HepG2 (cell line): ENCODE results near the gene ZNF669. TPM values are rescaled to one million over a fixed set of nuclear protein-coding genes. Genes with fewer than 3 reads are reported as not detected.
A peak's percentile ranks its signal among the peaks of the same experiment; 100 is the strongest.

Experiments used
- DNMT3B ChIP-seq: conservative IDR thresholded peaks from 2 replicates; pipeline ENCODE4 v1.6.1; 2016; ENCODE audit warnings: missing biosample characterization, control low read depth
- EEA1 ChIP-seq: sonication (generic); formaldehyde crosslinking; IDR thresholded peaks from 2 replicates; pipeline ENCODE4 v1.5.1; 2020; ENCODE audit warnings: mild to moderate bottlenecking, missing genetic modification reagents, borderline replicate concordance
- ERF ChIP-seq: IDR thresholded peaks from 2 replicates; pipeline ENCODE4 v1.6.1; 2018; ENCODE audit warnings: missing biosample characterization, missing genetic modification reagents
- ESRRA ChIP-seq: sonication (generic); formaldehyde crosslinking; IDR thresholded peaks from 2 replicates; pipeline ENCODE4 v1.5.1; 2020; ENCODE audit warnings: mild to moderate bottlenecking, low read depth, missing genetic modification reagents
- FOXK2 ChIP-seq: fragments of 450-650 bp; IDR thresholded peaks from 2 replicates; pipeline ENCODE4 v1.6.1; 2016
- HNF1A ChIP-seq, 2 experiments: sonication (generic) in 1 of 2; formaldehyde crosslinking in 1 of 2; IDR thresholded peaks; 2 replicates each; pipeline versions ENCODE4 v1.4.0 to v1.6.1; 2016 to 2020; ENCODE audit warnings: borderline replicate concordance in 1 of 2, low read depth in 1 of 2, mild to moderate bottlenecking in 1 of 2, missing genetic modification reagents in 1 of 2
- HNRNPL ChIP-seq: fragments of 200-400 bp; formaldehyde crosslinking; IDR thresholded peaks from 2 replicates; pipeline ENCODE4 v1.6.1; 2017; ENCODE audit warnings: mild to moderate bottlenecking, low read depth, low read length
- IRX3 ChIP-seq: sonication (generic); formaldehyde crosslinking; IDR thresholded peaks from 2 replicates; pipeline ENCODE4 v1.8.1; 2023; ENCODE audit warnings: mild to moderate bottlenecking, low read depth, missing genetic modification reagents, borderline replicate concordance
- KAT7 ChIP-seq: IDR thresholded peaks from 2 replicates; pipeline ENCODE4 v1.6.1; 2018; ENCODE audit warnings: borderline replicate concordance, missing compliant biosample characterization
- MAFG ChIP-seq: sonication (generic); formaldehyde crosslinking; IDR thresholded peaks from 2 replicates; pipeline ENCODE4 v1.5.1; 2020; ENCODE audit warnings: mild to moderate bottlenecking, missing genetic modification reagents
- MTF1 ChIP-seq: sonication (generic); formaldehyde crosslinking; IDR thresholded peaks from 2 replicates; pipeline ENCODE4 v1.5.0; 2020; ENCODE audit warnings: missing genetic modification reagents
- MTF2 ChIP-seq: sonication (generic); formaldehyde crosslinking; IDR thresholded peaks from 2 replicates; pipeline ENCODE4 v1.5.0; 2020; ENCODE audit warnings: missing genetic modification reagents, borderline replicate concordance
- MYC ChIP-seq: sonication (generic); formaldehyde crosslinking; IDR thresholded peaks from 2 replicates; pipeline ENCODE4 v1.9.0; 2021; ENCODE audit warnings: missing genetic modification reagents, borderline replicate concordance
- SAP130 ChIP-seq: IDR thresholded peaks from 2 replicates; pipeline ENCODE4 v1.6.1; 2016; ENCODE audit warnings: low read depth
- STAG1 ChIP-seq: sonication (generic); formaldehyde crosslinking; IDR thresholded peaks from 2 replicates; pipeline ENCODE4 v1.4.0; 2020; ENCODE audit warnings: missing genetic modification reagents
- TAF1 ChIP-seq: sonication (generic); formaldehyde crosslinking; IDR thresholded peaks from 2 replicates; pipeline ENCODE4 v1.4.0; 2020; ENCODE audit warnings: missing genetic modification reagents
- TEAD2 ChIP-seq: sonication (generic); formaldehyde crosslinking; IDR thresholded peaks from 2 replicates; pipeline ENCODE4 v1.9.0; 2021; ENCODE audit warnings: missing genetic modification reagents
- ZNF451 ChIP-seq: sonication (generic); formaldehyde crosslinking; IDR thresholded peaks from 2 replicates; pipeline ENCODE4 v1.5.0; 2020; ENCODE audit warnings: mild to moderate bottlenecking, missing genetic modification reagents
- ZNF543 ChIP-seq: sonication (generic); formaldehyde crosslinking; IDR thresholded peaks from 2 replicates; pipeline ENCODE4 v1.4.0; 2020; ENCODE audit warnings: mild to moderate bottlenecking, missing genetic modification reagents
- ZNF558 ChIP-seq: sonication (generic); formaldehyde crosslinking; IDR thresholded peaks from 2 replicates; pipeline ENCODE4 v1.9.0; 2022; ENCODE audit warnings: mild to moderate bottlenecking, missing genetic modification reagents, borderline replicate concordance
- ZNF747 ChIP-seq: sonication (generic); formaldehyde crosslinking; IDR thresholded peaks from 2 replicates; pipeline ENCODE4 v1.8.1; 2023; ENCODE audit warnings: missing genetic modification reagents, mild to moderate bottlenecking, borderline replicate concordance
- ZSCAN22 ChIP-seq: sonication (generic); formaldehyde crosslinking; IDR thresholded peaks from 2 replicates; pipeline ENCODE4 v1.4.0; 2020; ENCODE audit warnings: mild to moderate bottlenecking, missing genetic modification reagents
- polyA plus RNA-seq, 8 experiments: library from polyadenylated mRNA; depleted of rRNA in 3 of 8; stranded (reverse) in 7 of 8; unstranded in 1 of 8; fragments of >200 nt; fragmentation: Illumina TruSeq in 4 of 8; extraction: Trizol in 4 of 8; gene quantifications; 2 replicates each; pipeline versions ENCODE4 v1.2.1 to v1.2.3, GENCODE V29; 2011 to 2016; ENCODE audit warnings: low read depth in 4 of 8, missing spikeins in 1 of 8, mixed read lengths in 1 of 8; ENCODE audit not compliant: insufficient read depth in 1 of 8
- total RNA-seq, 5 experiments: library from RNA; depleted of rRNA; stranded (reverse); fragments of >200 nt; fragmentation: Illumina TruSeq; extraction: Trizol; gene quantifications; 2 replicates each; pipeline ENCODE4 v1.2.3, GENCODE V29; 2016; ENCODE audit warnings: low read depth in 1 of 5
- TF ChIP-seq, protein P1 (sequence below): sonication (generic); formaldehyde crosslinking; IDR thresholded peaks from 2 replicates; pipeline ENCODE4 v1.5.0; 2020; ENCODE audit warnings: mild to moderate bottlenecking, low read depth, missing genetic modification reagents, borderline replicate concordance
- TF ChIP-seq, protein P2 (sequence below): sonication (generic); formaldehyde crosslinking; IDR thresholded peaks from 2 replicates; pipeline ENCODE4 v1.5.0; 2020; ENCODE audit warnings: missing genetic modification reagents, mild to moderate bottlenecking, borderline replicate concordance

ZNF669 gene
- total and polyA plus RNA-seq, 2 of the 13 experiments (the other 11 are each of a cell fraction or from before 2014, with no cell fraction given) = 3.1 to 14.6 TPM

DNA sequence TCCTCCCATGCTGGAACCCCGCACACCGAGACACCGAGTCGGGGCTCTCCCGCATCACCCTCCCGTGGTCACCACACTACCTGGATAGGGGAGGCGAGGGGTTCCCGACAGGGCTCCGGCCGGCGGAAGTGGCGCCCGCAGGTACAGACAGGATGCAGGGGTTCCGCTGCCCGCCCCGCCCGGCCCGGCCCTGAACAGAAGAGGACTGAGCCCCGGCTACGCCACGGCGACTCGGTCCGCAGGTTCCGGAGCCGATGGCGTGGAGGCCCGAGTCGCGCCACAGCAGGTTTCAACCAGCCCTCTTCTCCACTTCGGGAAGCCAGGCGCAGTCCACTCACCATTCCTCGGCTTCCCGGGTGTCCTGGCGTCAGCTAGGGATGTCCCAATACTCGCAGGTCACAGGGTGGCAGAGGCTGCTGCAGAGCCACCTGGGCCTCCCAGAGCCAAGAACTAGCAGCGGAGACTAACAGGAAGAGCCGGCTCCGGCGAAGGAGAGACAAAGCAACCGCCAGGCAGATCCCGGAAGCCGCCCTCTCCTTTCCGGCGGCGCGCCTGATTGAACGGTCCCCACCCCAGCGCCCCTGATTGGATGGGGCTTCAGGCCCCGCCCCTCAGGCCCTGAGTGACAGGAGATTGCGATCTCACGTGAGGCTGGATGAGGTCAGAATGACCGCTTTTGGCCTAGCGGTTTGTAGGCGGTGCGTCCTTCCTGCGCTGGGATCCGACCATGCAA, at the start of gene ZNF669 (continued):
- TF ChIP-seq HNF1A (IDR thresholded peaks at IDR 0.05; ENCODE audit: low read depth) (no peak), HNF1A (CRISPR knock-in tag; IDR thresholded peaks at IDR 0.05; ENCODE audit: borderline replicate concordance) (0 out of 2 replicates have a peak, but pooled peaks have one; percentile 17), ZNF558 (peak; percentile 79; the same call in 1 of the 2 replicates), KAT7 (CRISPR knock-in tag) (peak; percentile 91; the same call in 1 of the 2 replicates), MAFG (CRISPR knock-in tag) (no peak), TEAD2 (no peak), SAP130 (CRISPR knock-in tag) (peak; percentile 95), ZNF543 (CRISPR knock-in tag) (0 out of 2 replicates have a peak, but pooled peaks have one; percentile 59), FOXK2 (no peak), ERF (CRISPR knock-in tag) (peak; percentile 72; the same call in 1 of the 2 replicates), ZNF451 (no peak; the same call in 1 of the 2 replicates), STAG1 (CRISPR knock-in tag) (no peak; the same call in 1 of the 2 replicates), MTF1 (CRISPR knock-in tag) (no peak), EEA1 (CRISPR knock-in tag) (peak; percentile 65; the same call in 1 of the 2 replicates), MYC (CRISPR knock-in tag) (peak; percentile 39; the same call in 1 of the 2 replicates), TAF1 (CRISPR knock-in tag) (peak; percentile 96), IRX3 (CRISPR knock-in tag) (no peak), ESRRA (CRISPR knock-in tag) (no peak; the same call in 1 of the 2 replicates), DNMT3B (no peak), ZSCAN22 (no peak), MTF2 (CRISPR knock-in tag) (no peak), ZNF747 (CRISPR knock-in tag) (peak; percentile 82), HNRNPL (0 out of 2 replicates have a peak, but pooled peaks have one; percentile 53)
- TF ChIP-seq, protein P1, sequence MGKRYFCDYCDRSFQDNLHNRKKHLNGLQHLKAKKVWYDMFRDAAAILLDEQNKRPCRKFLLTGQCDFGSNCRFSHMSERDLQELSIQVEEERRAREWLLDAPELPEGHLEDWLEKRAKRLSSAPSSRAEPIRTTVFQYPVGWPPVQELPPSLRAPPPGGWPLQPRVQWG (CRISPR knock-in tag) = no peak
- TF ChIP-seq, protein P2, sequence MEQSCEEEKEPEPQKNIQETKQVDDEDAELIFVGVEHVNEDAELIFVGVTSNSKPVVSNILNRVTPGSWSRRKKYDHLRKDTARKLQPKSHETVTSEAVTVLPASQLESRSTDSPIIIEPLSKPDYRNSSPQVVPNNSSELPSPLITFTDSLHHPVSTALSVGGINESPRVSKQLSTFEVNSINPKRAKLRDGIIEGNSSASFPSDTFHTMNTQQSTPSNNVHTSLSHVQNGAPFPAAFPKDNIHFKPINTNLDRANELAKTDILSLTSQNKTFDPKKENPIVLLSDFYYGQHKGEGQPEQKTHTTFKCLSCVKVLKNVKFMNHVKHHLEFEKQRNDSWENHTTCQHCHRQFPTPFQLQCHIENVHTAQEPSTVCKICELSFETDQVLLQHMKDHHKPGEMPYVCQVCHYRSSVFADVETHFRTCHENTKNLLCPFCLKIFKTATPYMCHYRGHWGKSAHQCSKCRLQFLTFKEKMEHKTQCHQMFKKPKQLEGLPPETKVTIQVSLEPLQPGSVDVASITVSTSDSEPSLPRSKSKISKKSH (CRISPR knock-in tag) = peak; percentile 90
